Liver (tissue), 9 donors: Measurements from ENCODE around the gene MYLIP. TPM values are rescaled to one million over a fixed set of nuclear protein-coding genes. Genes with fewer than 3 reads are reported as not detected.

Source experiments
- DNase-seq: peaks from one replicate; pipeline ENCODE4 v3.0.0-alpha.2; 2017; ENCODE audit warnings: low spot score
- H3K27ac ChIP-seq, 2 donors: one replicate each; pipeline ENCODE4 v1.7.0; 2013; ENCODE audit warnings: inconsistent platforms in 2 of 2, low read length in 2 of 2, control low read depth in 1 of 2, low read depth in 1 of 2, mild to moderate bottlenecking in 1 of 2
- H3K27me3 ChIP-seq, 4 donors: one replicate each; pipeline versions ENCODE4 v1.6.1 to v1.7.0; 2013; ENCODE audit warnings: low read length in 3 of 4, inconsistent platforms in 1 of 4, mild to moderate bottlenecking in 1 of 4, moderate library complexity in 1 of 4; ENCODE audit not compliant: control insufficient read depth in 4 of 4, insufficient read depth in 4 of 4
- H3K36me3 ChIP-seq, 4 donors: one replicate each; pipeline versions ENCODE4 v1.6.1 to v1.7.0; 2013; ENCODE audit warnings: low read length in 3 of 4, mild to moderate bottlenecking in 3 of 4, low read depth in 1 of 4, moderate library complexity in 1 of 4; ENCODE audit not compliant: control insufficient read depth in 4 of 4, insufficient read depth in 3 of 4
- H3K4me1 ChIP-seq, 4 donors: one replicate each; pipeline versions ENCODE4 v1.6.1 to v1.7.0; 2013; ENCODE audit warnings: low read length in 3 of 4, mild to moderate bottlenecking in 3 of 4, moderate library complexity in 1 of 4; ENCODE audit not compliant: control insufficient read depth in 4 of 4, insufficient read depth in 4 of 4
- H3K4me3 ChIP-seq, 3 donors: one replicate each; pipeline versions ENCODE4 v1.6.1 to v1.7.0; 2013; ENCODE audit warnings: low read length in 3 of 3, control low read depth in 1 of 3, low read depth in 1 of 3, mild to moderate bottlenecking in 1 of 3
- H3K9ac ChIP-seq, 2 donors: one replicate each; pipeline ENCODE4 v1.7.0; 2013; ENCODE audit warnings: low read length in 2 of 2, mild to moderate bottlenecking in 2 of 2, moderate library complexity in 2 of 2, control low read depth in 1 of 2, low read depth in 1 of 2
- H3K9me3 ChIP-seq, 4 donors: one replicate each; pipeline versions ENCODE4 v1.6.1 to v1.7.0; 2013; ENCODE audit warnings: low read length in 3 of 4; ENCODE audit not compliant: control insufficient read depth in 4 of 4
- EGR1 ChIP-seq, 2 donors: IDR thresholded peaks; 2 replicates each; pipeline ENCODE4 v1.6.1; 2016 to 2018; ENCODE audit warnings: antibody characterized with exemption in 2 of 2, low read depth in 2 of 2
- FOXA1 ChIP-seq: IDR thresholded peaks from 2 replicates; pipeline ENCODE4 v1.6.1; 2016; ENCODE audit warnings: antibody characterized with exemption
- FOXA2 ChIP-seq: IDR thresholded peaks from 2 replicates; pipeline ENCODE4 v1.6.1; 2016; ENCODE audit warnings: antibody characterized with exemption
- GABPA ChIP-seq, 2 donors: IDR thresholded peaks in 1 of 2; conservative IDR thresholded peaks in 1 of 2; 2 replicates each; pipeline ENCODE4 v1.6.1; 2016; ENCODE audit warnings: antibody characterized with exemption in 2 of 2, mild to moderate bottlenecking in 1 of 2, moderate library complexity in 1 of 2
- HNF4A ChIP-seq, 2 donors: conservative IDR thresholded peaks; 2 replicates each; pipeline ENCODE4 v1.6.1; 2016; ENCODE audit warnings: antibody characterized with exemption in 2 of 2, mild to moderate bottlenecking in 2 of 2
- HNF4G ChIP-seq: IDR thresholded peaks from 2 replicates; pipeline ENCODE4 v1.6.1; 2016; ENCODE audit warnings: antibody characterized with exemption
- JUND ChIP-seq, 2 donors: IDR thresholded peaks; 2 replicates each; pipeline ENCODE4 v1.6.1; 2016; ENCODE audit warnings: antibody characterized with exemption in 2 of 2
- NR2F2 ChIP-seq: IDR thresholded peaks from 2 replicates; pipeline ENCODE4 v1.6.1; 2016; ENCODE audit warnings: antibody characterized with exemption
- RAD21 ChIP-seq, 2 donors: IDR thresholded peaks; 2 replicates each; pipeline ENCODE4 v1.6.1; 2016; ENCODE audit warnings: antibody characterized with exemption in 2 of 2, mild to moderate bottlenecking in 2 of 2
- RXRA ChIP-seq, 2 donors: IDR thresholded peaks; 2 replicates each; pipeline ENCODE4 v1.6.1; 2017 to 2018; ENCODE audit warnings: antibody characterized with exemption in 2 of 2, mild to moderate bottlenecking in 1 of 2
- SP1 ChIP-seq: IDR thresholded peaks from 2 replicates; pipeline ENCODE4 v1.6.1; 2018; ENCODE audit warnings: antibody characterized with exemption, mild to moderate bottlenecking
- TAF1 ChIP-seq: conservative IDR thresholded peaks from 2 replicates; pipeline ENCODE4 v1.6.1; 2016; ENCODE audit warnings: antibody characterized with exemption, mild to moderate bottlenecking
- YY1 ChIP-seq: IDR thresholded peaks from 2 replicates; pipeline ENCODE4 v1.6.1; 2016; ENCODE audit warnings: antibody characterized with exemption, mild to moderate bottlenecking
- WGBS: extraction: QIAGEN DNeasy Blood & Tissue Kit; methylation state at CpG from one replicate; pipeline ENCODE4 v1.1.7; 2013; 5-methylcytosine and 5-hydroxymethylcytosine counted together
- polyA plus RNA-seq, 2 donors: library from polyadenylated mRNA; stranded (reverse) in 1 of 2; unstranded in 1 of 2; fragments of 200-250 nt in 1 of 2; fragments of >200 nt in 1 of 2; fragmentation: Nextera tagmentation in 1 of 2; extraction: Ambion mirVana in 1 of 2; gene quantifications; one replicate each; pipeline versions ENCODE4 v1.2.1 to v1.2.3, GENCODE V29; 2013 to 2015
- total RNA-seq, 2 donors: library from RNA; depleted of rRNA; stranded (reverse); fragments of >200 nt; gene quantifications; one replicate each; pipeline ENCODE4 v1.2.3, GENCODE V29; 2014
- TF ChIP-seq, protein P1 (sequence below): IDR thresholded peaks from 2 replicates; pipeline ENCODE4 v1.6.1; 2016; ENCODE audit warnings: antibody characterized with exemption
- TF ChIP-seq, protein P2 (sequence below): IDR thresholded peaks from 2 replicates; pipeline ENCODE4 v1.6.1; 2016; ENCODE audit warnings: antibody characterized with exemption, mild to moderate bottlenecking
- TF ChIP-seq, protein P3 (sequence below): IDR thresholded peaks from 2 replicates; pipeline ENCODE4 v1.6.1; 2016; ENCODE audit warnings: antibody characterized with exemption
- TF ChIP-seq, protein P4 (sequence below): IDR thresholded peaks from 2 replicates; pipeline ENCODE4 v1.6.1; 2016; ENCODE audit warnings: antibody characterized with exemption
- TF ChIP-seq, protein P5 (sequence below): fragments of 150-350 bp; IDR thresholded peaks from 2 replicates; pipeline ENCODE4 v1.5.1; 2017; ENCODE audit warnings: improper control_type of control experiment, low read depth, low read length; ENCODE audit not compliant: missing input control
- donor health status: healthy.
- donor health status: healthy.
- donor health status: healthy.
- donor health status: healthy.
- donor health status: healthy.

Gene MYLIP
- total and polyA plus RNA-seq, 4 donors, result 2.7 to 29.4 (median 4.4) TPM

DNA sequence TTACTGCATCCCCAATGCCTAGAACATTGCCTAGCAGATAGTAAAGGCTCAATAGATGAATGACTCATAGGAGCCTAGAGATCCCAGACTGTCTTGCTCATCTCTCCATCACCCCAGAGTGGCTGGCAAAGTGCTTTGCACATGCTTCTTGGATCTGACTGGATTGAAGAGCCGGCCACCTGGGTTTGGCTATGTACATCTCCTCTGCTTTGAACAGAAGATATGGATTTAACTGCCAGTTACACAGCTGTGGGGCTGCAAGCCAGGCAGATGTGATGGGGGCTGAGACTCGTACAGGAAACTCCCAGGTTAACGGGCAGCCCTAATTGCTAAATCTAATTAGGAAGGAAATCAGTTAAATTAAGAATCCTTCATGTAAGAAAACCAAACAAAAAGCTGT, 28.6 kb downstream of the MYLIP start:
- H3K9ac ChIP-seq, result no peak overlapping the region
- 70% methylated on average over 3 of the region's 3 CpGs for WGBS
- TF ChIP-seq HNF4A (conservative IDR thresholded peaks at IDR 0.05) (no peak), FOXA1 (no peak), HNF4G (no peak), EGR1 (IDR thresholded peaks at IDR 0.05; ENCODE audit: low read depth in 2 of 2) (no peak), TAF1 (no peak), RXRA (IDR thresholded peaks at IDR 0.05) (no peak), SP1 (no peak), RAD21 (IDR thresholded peaks at IDR 0.05) (no peak), GABPA (IDR thresholded peaks at IDR 0.05 in 1 of 2, conservative IDR thresholded peaks at IDR 0.05 in 1 of 2) (no peak), NR2F2 (no peak), FOXA2 (no peak), YY1 (no peak), JUND (IDR thresholded peaks at IDR 0.05) (no peak)
- TF ChIP-seq, protein P1, sequence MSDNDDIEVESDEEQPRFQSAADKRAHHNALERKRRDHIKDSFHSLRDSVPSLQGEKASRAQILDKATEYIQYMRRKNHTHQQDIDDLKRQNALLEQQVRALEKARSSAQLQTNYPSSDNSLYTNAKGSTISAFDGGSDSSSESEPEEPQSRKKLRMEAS, result no peak
- TF ChIP-seq, protein P2, sequence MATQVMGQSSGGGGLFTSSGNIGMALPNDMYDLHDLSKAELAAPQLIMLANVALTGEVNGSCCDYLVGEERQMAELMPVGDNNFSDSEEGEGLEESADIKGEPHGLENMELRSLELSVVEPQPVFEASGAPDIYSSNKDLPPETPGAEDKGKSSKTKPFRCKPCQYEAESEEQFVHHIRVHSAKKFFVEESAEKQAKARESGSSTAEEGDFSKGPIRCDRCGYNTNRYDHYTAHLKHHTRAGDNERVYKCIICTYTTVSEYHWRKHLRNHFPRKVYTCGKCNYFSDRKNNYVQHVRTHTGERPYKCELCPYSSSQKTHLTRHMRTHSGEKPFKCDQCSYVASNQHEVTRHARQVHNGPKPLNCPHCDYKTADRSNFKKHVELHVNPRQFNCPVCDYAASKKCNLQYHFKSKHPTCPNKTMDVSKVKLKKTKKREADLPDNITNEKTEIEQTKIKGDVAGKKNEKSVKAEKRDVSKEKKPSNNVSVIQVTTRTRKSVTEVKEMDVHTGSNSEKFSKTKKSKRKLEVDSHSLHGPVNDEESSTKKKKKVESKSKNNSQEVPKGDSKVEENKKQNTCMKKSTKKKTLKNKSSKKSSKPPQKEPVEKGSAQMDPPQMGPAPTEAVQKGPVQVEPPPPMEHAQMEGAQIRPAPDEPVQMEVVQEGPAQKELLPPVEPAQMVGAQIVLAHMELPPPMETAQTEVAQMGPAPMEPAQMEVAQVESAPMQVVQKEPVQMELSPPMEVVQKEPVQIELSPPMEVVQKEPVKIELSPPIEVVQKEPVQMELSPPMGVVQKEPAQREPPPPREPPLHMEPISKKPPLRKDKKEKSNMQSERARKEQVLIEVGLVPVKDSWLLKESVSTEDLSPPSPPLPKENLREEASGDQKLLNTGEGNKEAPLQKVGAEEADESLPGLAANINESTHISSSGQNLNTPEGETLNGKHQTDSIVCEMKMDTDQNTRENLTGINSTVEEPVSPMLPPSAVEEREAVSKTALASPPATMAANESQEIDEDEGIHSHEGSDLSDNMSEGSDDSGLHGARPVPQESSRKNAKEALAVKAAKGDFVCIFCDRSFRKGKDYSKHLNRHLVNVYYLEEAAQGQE, result no peak
- TF ChIP-seq, protein P3, sequence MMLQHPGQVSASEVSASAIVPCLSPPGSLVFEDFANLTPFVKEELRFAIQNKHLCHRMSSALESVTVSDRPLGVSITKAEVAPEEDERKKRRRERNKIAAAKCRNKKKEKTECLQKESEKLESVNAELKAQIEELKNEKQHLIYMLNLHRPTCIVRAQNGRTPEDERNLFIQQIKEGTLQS, result no peak
- TF ChIP-seq, protein P4, sequence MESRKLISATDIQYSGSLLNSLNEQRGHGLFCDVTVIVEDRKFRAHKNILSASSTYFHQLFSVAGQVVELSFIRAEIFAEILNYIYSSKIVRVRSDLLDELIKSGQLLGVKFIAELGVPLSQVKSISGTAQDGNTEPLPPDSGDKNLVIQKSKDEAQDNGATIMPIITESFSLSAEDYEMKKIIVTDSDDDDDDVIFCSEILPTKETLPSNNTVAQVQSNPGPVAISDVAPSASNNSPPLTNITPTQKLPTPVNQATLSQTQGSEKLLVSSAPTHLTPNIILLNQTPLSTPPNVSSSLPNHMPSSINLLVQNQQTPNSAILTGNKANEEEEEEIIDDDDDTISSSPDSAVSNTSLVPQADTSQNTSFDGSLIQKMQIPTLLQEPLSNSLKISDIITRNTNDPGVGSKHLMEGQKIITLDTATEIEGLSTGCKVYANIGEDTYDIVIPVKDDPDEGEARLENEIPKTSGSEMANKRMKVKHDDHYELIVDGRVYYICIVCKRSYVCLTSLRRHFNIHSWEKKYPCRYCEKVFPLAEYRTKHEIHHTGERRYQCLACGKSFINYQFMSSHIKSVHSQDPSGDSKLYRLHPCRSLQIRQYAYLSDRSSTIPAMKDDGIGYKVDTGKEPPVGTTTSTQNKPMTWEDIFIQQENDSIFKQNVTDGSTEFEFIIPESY, result no peak
- TF ChIP-seq, protein P5, sequence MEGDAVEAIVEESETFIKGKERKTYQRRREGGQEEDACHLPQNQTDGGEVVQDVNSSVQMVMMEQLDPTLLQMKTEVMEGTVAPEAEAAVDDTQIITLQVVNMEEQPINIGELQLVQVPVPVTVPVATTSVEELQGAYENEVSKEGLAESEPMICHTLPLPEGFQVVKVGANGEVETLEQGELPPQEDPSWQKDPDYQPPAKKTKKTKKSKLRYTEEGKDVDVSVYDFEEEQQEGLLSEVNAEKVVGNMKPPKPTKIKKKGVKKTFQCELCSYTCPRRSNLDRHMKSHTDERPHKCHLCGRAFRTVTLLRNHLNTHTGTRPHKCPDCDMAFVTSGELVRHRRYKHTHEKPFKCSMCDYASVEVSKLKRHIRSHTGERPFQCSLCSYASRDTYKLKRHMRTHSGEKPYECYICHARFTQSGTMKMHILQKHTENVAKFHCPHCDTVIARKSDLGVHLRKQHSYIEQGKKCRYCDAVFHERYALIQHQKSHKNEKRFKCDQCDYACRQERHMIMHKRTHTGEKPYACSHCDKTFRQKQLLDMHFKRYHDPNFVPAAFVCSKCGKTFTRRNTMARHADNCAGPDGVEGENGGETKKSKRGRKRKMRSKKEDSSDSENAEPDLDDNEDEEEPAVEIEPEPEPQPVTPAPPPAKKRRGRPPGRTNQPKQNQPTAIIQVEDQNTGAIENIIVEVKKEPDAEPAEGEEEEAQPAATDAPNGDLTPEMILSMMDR, result no peak
- H3K9me3 ChIP-seq, result no peaks in the 10 kb centered on the region
- no peak overlapping the region for H3K27ac ChIP-seq
- no peaks in the 10 kb centered on the region for H3K27me3 ChIP-seq
- no peak overlapping the region for H3K4me3 ChIP-seq
- no peak for DNase-seq
- H3K4me1 ChIP-seq, result no peaks in the 10 kb centered on the region
- peaks cover 0 to 2% (median 0%) of the 10 kb centered on the region in 4 donors for H3K36me3 ChIP-seq
